K562 (cell line): ENCODE measurements around the gene BRME1. TPM values are rescaled to one million over a fixed set of nuclear protein-coding genes. Genes with fewer than 3 reads are reported as not detected.

Source experiments
- ATAC-seq: fragments of 200-7000 bp; cut with Tn5 transposase; 3 replicates; pipeline ENCODE4 v1.9.1; 2020; ENCODE audit warnings: moderate library complexity
- BruUV-seq: library from RNA; stranded (reverse); fragments of 400-500 nt; replicated peaks from 2 replicates; lab custom pipeline; 2021; lab: Mats Ljungman, UMichigan
- CTCF ChIA-PET: fragments of 300-600 bp; formaldehyde crosslinking; extraction: SDS; loops from one replicate; lab custom pipeline; 2021; ENCODE audit warnings: low intra/inter-chr PET ratio; lab: Yijun Ruan, JAX
- POLR2A ChIA-PET: fragments of 300-600, 350-650 bp; sonication (Branson Sonifier 250); formaldehyde crosslinking; extraction: SDS; loops from one replicate; lab custom pipeline; 2021; ENCODE audit warnings: antibody characterized with exemption, inconsistent platforms; lab: Yijun Ruan, JAX
- DNase-seq, 4 experiments: peaks; one replicate each; pipeline versions ENCODE4 v3.0.0 to v3.0.0-alpha.2; 2011 to 2018; ENCODE audit warnings: low spot score in 3 of 4, mixed read lengths in 3 of 4; ENCODE audit errors: extremely low read depth in 1 of 4
- FAIRE-seq: peaks from 2 replicates; lab custom pipeline; 2011; peaks lifted over from hg19 to GRCh38; lab: Jason Lieb, UNC
- H2AFZ ChIP-seq: 2 replicates; pipeline ENCODE4 v1.6.0; 2011; ENCODE audit warnings: low read depth, low read length, control low read depth, inconsistent platforms
- H3K27ac ChIP-seq: fragments of 200-600 bp; 3 replicates; pipeline ENCODE4 v1.8.0; 2011; ENCODE audit warnings: low read depth, mild to moderate bottlenecking, control low read depth, inconsistent platforms, low read length, moderate library complexity, mixed read lengths; ENCODE audit errors: extremely low read depth
- H3K27me3 ChIP-seq, 2 experiments: fragments of 300-600 bp in 1 of 2; 2 replicates in 1 of 2; 3 replicates in 1 of 2; pipeline versions ENCODE4 v1.6.0 to v1.8.0; 2011; ENCODE audit warnings: inconsistent platforms in 2 of 2, low read length in 2 of 2, mild to moderate bottlenecking in 1 of 2, mixed read lengths in 1 of 2, moderate library complexity in 1 of 2; ENCODE audit not compliant: control insufficient read depth in 2 of 2, insufficient read depth in 2 of 2
- H3K36me3 ChIP-seq: fragments of 300-600 bp; 3 replicates; pipeline ENCODE4 v1.8.0; 2011; ENCODE audit warnings: mild to moderate bottlenecking, low read length, inconsistent platforms; ENCODE audit not compliant: control insufficient read depth, insufficient read depth
- H3K4me1 ChIP-seq, 2 experiments: fragments of 200-600 bp in 1 of 2; replicated peaks in 1 of 2; 2 replicates in 1 of 2; 3 replicates in 1 of 2; pipeline versions ENCODE4 v1.5.1 to v1.8.0; 2011; ENCODE audit warnings: inconsistent platforms in 2 of 2, low read length in 2 of 2, mild to moderate bottlenecking in 1 of 2, mixed read lengths in 1 of 2, moderate library complexity in 1 of 2; ENCODE audit not compliant: control insufficient read depth in 2 of 2, insufficient read depth in 2 of 2
- H3K4me2 ChIP-seq: 2 replicates; pipeline ENCODE4 v1.6.1; 2011; ENCODE audit warnings: low read length, control low read depth, inconsistent platforms, mixed read lengths; ENCODE audit not compliant: insufficient read depth
- H3K4me3 ChIP-seq: fragments of 200-600 bp; sonication (generic), shearing (Covaris generic); 2 replicates; pipeline ENCODE4 v1.5.1; 2016; ENCODE audit warnings: control low read depth, inconsistent platforms
- H3K79me2 ChIP-seq: fragments of 200-600 bp; 3 replicates; pipeline ENCODE4 v1.8.0; 2011; ENCODE audit warnings: low read length, inconsistent platforms; ENCODE audit not compliant: control insufficient read depth, insufficient read depth
- H3K9ac ChIP-seq, 2 experiments: 2 replicates each; pipeline versions ENCODE4 v1.6.0 to v1.6.1; 2011; ENCODE audit warnings: low read depth in 2 of 2, low read length in 2 of 2, control low read depth in 1 of 2, inconsistent platforms in 1 of 2, mild to moderate bottlenecking in 1 of 2, mixed read lengths in 1 of 2; ENCODE audit not compliant: insufficient read depth in 1 of 2
- H3K9me1 ChIP-seq: one replicate; pipeline ENCODE4 v1.6.0; 2011; ENCODE audit warnings: inconsistent platforms, mild to moderate bottlenecking, low read length, moderate library complexity; ENCODE audit not compliant: control insufficient read depth, insufficient read depth
- H3K9me3 ChIP-seq: replicated peaks from 2 replicates; pipeline ENCODE4 v1.5.1; 2011; ENCODE audit warnings: low read depth, low read length, inconsistent platforms; ENCODE audit not compliant: control insufficient read depth, insufficient read depth
- H4K20me1 ChIP-seq: replicated peaks from 2 replicates; pipeline ENCODE4 v1.6.1; 2011; ENCODE audit warnings: low read length, inconsistent platforms, mixed read lengths; ENCODE audit not compliant: control insufficient read depth, insufficient read depth
- ADNP ChIP-seq: fragments of 200-800 bp; sonication (Bioruptor generic); IDR thresholded peaks from 2 replicates; pipeline ENCODE4 v1.6.1; 2016; ENCODE audit warnings: missing genetic modification characterization, missing compliant biosample characterization
- CC2D1A ChIP-seq: fragments of 450-650 bp; IDR thresholded peaks from 2 replicates; pipeline ENCODE4 v1.6.1; 2017; ENCODE audit warnings: mild to moderate bottlenecking
- IRF2 ChIP-seq: sonication (generic); formaldehyde crosslinking; IDR thresholded peaks from 2 replicates; pipeline ENCODE4 v1.8.1; 2022; ENCODE audit warnings: mild to moderate bottlenecking, missing genetic modification reagents
- WGBS: fragments of 100-300 bp; shearing (Covaris generic); methylation state at CpG from one replicate; pipeline ENCODE4 v1.1.6; 2016; ENCODE audit warnings: low coverage, mixed read lengths; ENCODE audit not compliant: insufficient coverage; ENCODE audit errors: missing lambda C conversion rate; 5-methylcytosine and 5-hydroxymethylcytosine counted together
- in situ Hi-C: fragments of 300-500 bp; cut with MboI; formaldehyde crosslinking; loops from 4 replicates; pipeline ENCODE4 v1.15.0; 2018; ENCODE audit warnings: inconsistent platforms, mixed read lengths
- intact Hi-C: fragments of 100-400 bp; cut with micrococcal nuclease; formaldehyde crosslinking; loops from 2 replicates; pipeline ENCODE4 v1.14.2; 2022
- polyA plus RNA-seq, 8 experiments: library from polyadenylated mRNA; depleted of rRNA in 4 of 8; stranded (reverse) in 5 of 8; unstranded in 3 of 8; fragments of >200 nt; fragmentation: Nextera tagmentation in 2 of 8; fragmentation: Illumina TruSeq in 1 of 8; extraction: Ambion mirVana in 2 of 8; extraction: Trizol in 1 of 8; gene quantifications; 2 replicates each; pipeline versions ENCODE4 v1.2.1 to v1.2.3, GENCODE V29; 2011 to 2014; ENCODE audit warnings: inconsistent platforms in 1 of 8, missing spikeins in 1 of 8
- total RNA-seq, 7 experiments: library from RNA; depleted of rRNA in 6 of 7; stranded (reverse); fragments of >200 nt in 6 of 7; fragmentation: Illumina TruSeq in 2 of 7; extraction: Trizol in 2 of 7; gene quantifications; 2 replicates each; pipeline versions ENCODE4 v1.2.1 to v1.2.3, GENCODE V29; 2011 to 2021; ENCODE audit warnings: low replicate concordance in 1 of 7
- TF ChIP-seq, protein P1 (sequence below): fragments of 250-450 bp; sonication (Bioruptor Pico); IDR thresholded peaks from 2 replicates; pipeline ENCODE4 v1.8.0; 2021; ENCODE audit warnings: borderline replicate concordance, mild to moderate bottlenecking, moderate library complexity; ENCODE audit not compliant: poor library complexity, severe bottlenecking

Gene BRME1
- total and polyA plus RNA-seq, 9 of the 15 experiments (the other 6 are each of a cell fraction or from before 2014, with no cell fraction given), result 0.75 to 6.1 (median 3.6) TPM

DNA sequence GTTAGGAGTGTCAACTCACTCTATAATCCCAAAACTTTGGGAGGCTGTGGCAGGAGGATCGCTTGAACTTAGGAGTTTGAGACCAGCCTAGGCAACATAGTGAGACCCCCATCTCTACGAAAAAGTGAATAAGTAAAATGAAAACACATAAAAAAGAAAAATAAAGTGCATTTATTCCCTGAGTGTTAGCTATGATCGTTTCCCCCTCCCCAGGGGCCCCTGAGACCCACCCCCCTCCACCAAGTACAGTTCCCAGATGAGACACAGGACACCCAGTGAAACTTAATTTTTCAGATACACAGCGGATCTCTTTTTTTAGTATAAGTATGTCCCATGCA lies 57.6 kb downstream of the BRME1 start:
- Histone ChIP-seq H3K9me1 (no peaks in the 10 kb centered on the region), H3K4me1 (peaks cover 46 to 74% of the 10 kb centered on the region in 2 experiments), H3K27ac (peak overlapping the region; percentile 98; the same call in 2 of the 3 replicates), H3K4me3 (no peak overlapping the region; the same call in 1 of the 2 replicates), H2AFZ (no peak overlapping the region), H3K79me2 (no peaks in the 10 kb centered on the region), H3K9me3 (no peaks in the 10 kb centered on the region), H4K20me1 (no peaks in the 10 kb centered on the region), H3K4me2 (peak overlapping the region; percentile 79; the same call in 1 of the 2 replicates), H3K27me3 (no peaks in the 10 kb centered on the region), H3K9ac (0 out of 4 replicates have a peak overlapping the region, but pooled peaks of 1 of the 2 experiments have one; percentile 90), H3K36me3 (no peaks in the 10 kb centered on the region)
- DNase-seq (no peak), FAIRE-seq (no peak), ATAC-seq (no peak)
- POLR2A ChIA-PET, result interaction anchor here (1.1 to 2.4 kb wide), 2 partner anchors 9 to 12 kb away, joined by 5 to 9 read pairs; no protein-coding TSS in a partner anchor
- BruUV-seq, result no TSS peak
- TF ChIP-seq ADNP (tag) (peak; percentile 94), IRF2 (CRISPR knock-in tag) (no peak), CC2D1A (0 out of 2 replicates have a peak, but pooled peaks have one; percentile 7)
- TF ChIP-seq, protein P1, sequence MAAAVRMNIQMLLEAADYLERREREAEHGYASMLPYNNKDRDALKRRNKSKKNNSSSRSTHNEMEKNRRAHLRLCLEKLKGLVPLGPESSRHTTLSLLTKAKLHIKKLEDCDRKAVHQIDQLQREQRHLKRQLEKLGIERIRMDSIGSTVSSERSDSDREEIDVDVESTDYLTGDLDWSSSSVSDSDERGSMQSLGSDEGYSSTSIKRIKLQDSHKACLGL, result no peak
- CTCF ChIA-PET, result interaction anchor here (1.2 kb wide), 1 partner anchor 63 kb away, joined by 3 read pairs; no protein-coding TSS in a partner anchor
- intact Hi-C loops (no loop called here), in situ Hi-C loops (loop anchor here (10.0 kb wide), 1 partner anchor 574 kb away; no protein-coding TSS in a partner anchor)
- 70% methylated on average over 4 of the region's 4 CpGs for WGBS
